Measurements from ENCODE around the gene ZCCHC7.

Gene ZCCHC7

GRCh38 chr9:37336150-37336549, 215.8 kb downstream of the ZCCHC7 start:
- no peak for DNase-seq (ENCODE audit: low read depth)

- DNase-seq (ENCODE audit: low read depth), result no peak
Measured at GRCh38 chr9:37337301-37337890, 217.0 kb downstream of the ZCCHC7 start.

GRCh38 chr9:37338218-37338617, 217.8 kb downstream of the ZCCHC7 start:
- DNase-seq (ENCODE audit: low read depth), result no peak

- DNase-seq (ENCODE audit: low read depth), result no peak
Measured at GRCh38 chr9:37339923-37340322, 219.5 kb downstream of the ZCCHC7 start.

- no peak for DNase-seq (ENCODE audit: low read depth)
Measured at GRCh38 chr9:37340961-37341360, 220.6 kb downstream of the ZCCHC7 start.

GRCh38 chr9:37341704-37342103, 221.3 kb downstream of the ZCCHC7 start:
- no peak for DNase-seq (ENCODE audit: low read depth)

GRCh38 chr9:37342493-37342892, 222.1 kb downstream of the ZCCHC7 start:
- no peak for DNase-seq (ENCODE audit: low read depth)

GRCh38 chr9:37342895-37343294, 222.5 kb downstream of the ZCCHC7 start:
- no peak for DNase-seq (ENCODE audit: low read depth)

- DNase-seq (ENCODE audit: low read depth), result no peak
Measured at GRCh38 chr9:37343724-37344123, 223.3 kb downstream of the ZCCHC7 start.

GRCh38 chr9:37345038-37345437, 224.7 kb downstream of the ZCCHC7 start:
- no peak for DNase-seq (ENCODE audit: low read depth)

GRCh38 chr9:37348917-37349316, 228.5 kb downstream of the ZCCHC7 start:
- DNase-seq (ENCODE audit: low read depth), result no peak

- no peak for DNase-seq (ENCODE audit: low read depth)
Measured at GRCh38 chr9:37350486-37351190, 230.3 kb downstream of the ZCCHC7 start.

GRCh38 chr9:37353791-37354190, 233.4 kb downstream of the ZCCHC7 start:
- DNase-seq (ENCODE audit: low read depth), result no peak

- DNase-seq (ENCODE audit: low read depth), result no peak
Measured at GRCh38 chr9:37362430-37362829, 242.1 kb downstream of the ZCCHC7 start.

- no peak for DNase-seq (ENCODE audit: low read depth)
Measured at GRCh38 chr9:37363124-37363523, 242.8 kb downstream of the ZCCHC7 start.

GRCh38 chr9:37364136-37364535, 243.8 kb downstream of the ZCCHC7 start:
- no peak for DNase-seq (ENCODE audit: low read depth)

GRCh38 chr9:37364751-37365360, 244.5 kb downstream of the ZCCHC7 start:
- DNase-seq (ENCODE audit: low read depth), result no peak

- no peak for DNase-seq (ENCODE audit: low read depth)
Measured at GRCh38 chr9:37369671-37370070, 249.3 kb downstream of the ZCCHC7 start.

- no peak for DNase-seq (ENCODE audit: low read depth)
Measured at GRCh38 chr9:37370282-37370681, 249.9 kb downstream of the ZCCHC7 start.

- DNase-seq (ENCODE audit: low read depth), result no peak
Measured at GRCh38 chr9:37370968-37371563, 250.7 kb downstream of the ZCCHC7 start.

GRCh38 chr9:37371565-37372464, 251.4 kb downstream of the ZCCHC7 start:
- no peak for DNase-seq (ENCODE audit: low read depth)

- DNase-seq (ENCODE audit: low read depth), result no peak
Measured at GRCh38 chr9:37372839-37373238, 252.5 kb downstream of the ZCCHC7 start.

Measured in activated gamma-delta T cell treated with anti-CD3 and anti-CD28 coated beads, Interleukin-2, amount 50 U/mL, for 16 hours (primary cell).